Astrocyte (in vitro differentiated cells and primary cell): ENCODE data around the gene EFNA5.

ENCODE experiments used
- EZH2 ChIP-seq: IDR thresholded peaks from 2 replicates; pipeline ENCODE4 v1.6.1; 2012; ENCODE audit warnings: mild to moderate bottlenecking, low read length, inconsistent platforms; ENCODE audit not compliant: insufficient read depth
- TF ChIP-seq, protein P1 (sequence below): IDR thresholded peaks from 2 replicates; pipeline ENCODE4 v1.5.1; 2011; ENCODE audit warnings: low read depth, mild to moderate bottlenecking, inconsistent platforms, low read length, moderate library complexity; ENCODE audit not compliant: insufficient read depth

- no peak for TF ChIP-seq EZH2
- TF ChIP-seq, protein P1, sequence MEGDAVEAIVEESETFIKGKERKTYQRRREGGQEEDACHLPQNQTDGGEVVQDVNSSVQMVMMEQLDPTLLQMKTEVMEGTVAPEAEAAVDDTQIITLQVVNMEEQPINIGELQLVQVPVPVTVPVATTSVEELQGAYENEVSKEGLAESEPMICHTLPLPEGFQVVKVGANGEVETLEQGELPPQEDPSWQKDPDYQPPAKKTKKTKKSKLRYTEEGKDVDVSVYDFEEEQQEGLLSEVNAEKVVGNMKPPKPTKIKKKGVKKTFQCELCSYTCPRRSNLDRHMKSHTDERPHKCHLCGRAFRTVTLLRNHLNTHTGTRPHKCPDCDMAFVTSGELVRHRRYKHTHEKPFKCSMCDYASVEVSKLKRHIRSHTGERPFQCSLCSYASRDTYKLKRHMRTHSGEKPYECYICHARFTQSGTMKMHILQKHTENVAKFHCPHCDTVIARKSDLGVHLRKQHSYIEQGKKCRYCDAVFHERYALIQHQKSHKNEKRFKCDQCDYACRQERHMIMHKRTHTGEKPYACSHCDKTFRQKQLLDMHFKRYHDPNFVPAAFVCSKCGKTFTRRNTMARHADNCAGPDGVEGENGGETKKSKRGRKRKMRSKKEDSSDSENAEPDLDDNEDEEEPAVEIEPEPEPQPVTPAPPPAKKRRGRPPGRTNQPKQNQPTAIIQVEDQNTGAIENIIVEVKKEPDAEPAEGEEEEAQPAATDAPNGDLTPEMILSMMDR = no peak
Observed at GRCh38 chr5:107719034-107719606, 48.4 kb upstream of the EFNA5 start.
